ENCODE measurements around the gene ECE1. TPM values are rescaled to one million over a fixed set of nuclear protein-coding genes. Genes with fewer than 3 reads are reported as not detected.

Gene ECE1
- total and polyA plus RNA-seq, 9 of the 15 experiments (the other 6 are each of a cell fraction or from before 2014, with no cell fraction given) = 0.56 to 34.8 (median 11.0) TPM

- TF ChIP-seq NFE2 (IDR thresholded peaks at IDR 0.05; ENCODE audit: low read depth) (no peak), CTCF (IDR thresholded peaks at IDR 0.05 in 2 of 3, conservative IDR thresholded peaks at IDR 0.05 in 1 of 3; ENCODE audit: insufficient read depth in 2 of 3, low read depth in 1 of 3, low read length in 3 of 3) (peak; percentile 76 to 86 (median 85)), NR0B1 (IDR thresholded peaks at IDR 0.05; ENCODE audit: partially characterized antibody) (no peak), GABPB2 (CRISPR knock-in tag; conservative IDR thresholded peaks at IDR 0.05) (no peak), FOXP1 (CRISPR knock-in tag; IDR thresholded peaks at IDR 0.05) (no peak), DACH1 (IDR thresholded peaks at IDR 0.05; ENCODE audit: partially characterized antibody) (no peak), ZEB2 (IDR thresholded peaks at IDR 0.05) (0 out of 2 replicates have a peak, but pooled peaks have one; percentile 22), TCF7L2 (IDR thresholded peaks at IDR 0.05; ENCODE audit: low read depth, low read length) (no peak), ZNF561 (CRISPR knock-in tag; conservative IDR thresholded peaks at IDR 0.05) (no peak), PTRF (tag; IDR thresholded peaks at IDR 0.05) (no peak), CC2D1A (IDR thresholded peaks at IDR 0.05) (peak; percentile 75; the same call in 1 of the 2 replicates), NFATC3 (IDR thresholded peaks at IDR 0.05) (no peak), CHCHD3 (CRISPR knock-in tag; IDR thresholded peaks at IDR 0.05) (no peak), DPF2 (IDR thresholded peaks at IDR 0.05) (0 out of 2 replicates have a peak, but pooled peaks have one; percentile 20), THRAP3 (IDR thresholded peaks at IDR 0.05; ENCODE audit: borderline replicate concordance) (no peak), ZNF253 (CRISPR knock-in tag; conservative IDR thresholded peaks at IDR 0.05) (no peak), ZNF134 (CRISPR knock-in tag; conservative IDR thresholded peaks at IDR 0.05) (no peak), POLR2B (IDR thresholded peaks at IDR 0.05; ENCODE audit: low read depth, partially characterized antibody) (no peak), HMG20A (CRISPR knock-in tag; conservative IDR thresholded peaks at IDR 0.05) (no peak), NONO (IDR thresholded peaks at IDR 0.05; ENCODE audit: low read depth in 2 of 2, low read length in 1 of 2) (no peak), NR2F6 (CRISPR knock-in tag; IDR thresholded peaks at IDR 0.05) (no peak), CTCFL (IDR thresholded peaks at IDR 0.05; ENCODE audit: borderline replicate concordance, insufficient read depth, low read depth, low read length, poor library complexity, severe bottlenecking) (peak; percentile 32)
- TF ChIP-seq, protein P1, sequence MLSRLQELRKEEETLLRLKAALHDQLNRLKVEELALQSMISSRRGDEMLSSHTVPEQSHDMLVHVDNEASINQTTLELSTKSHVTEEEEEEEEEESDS (CRISPR knock-in tag; IDR thresholded peaks at IDR 0.05) = no peak
- TF ChIP-seq, protein P2, sequence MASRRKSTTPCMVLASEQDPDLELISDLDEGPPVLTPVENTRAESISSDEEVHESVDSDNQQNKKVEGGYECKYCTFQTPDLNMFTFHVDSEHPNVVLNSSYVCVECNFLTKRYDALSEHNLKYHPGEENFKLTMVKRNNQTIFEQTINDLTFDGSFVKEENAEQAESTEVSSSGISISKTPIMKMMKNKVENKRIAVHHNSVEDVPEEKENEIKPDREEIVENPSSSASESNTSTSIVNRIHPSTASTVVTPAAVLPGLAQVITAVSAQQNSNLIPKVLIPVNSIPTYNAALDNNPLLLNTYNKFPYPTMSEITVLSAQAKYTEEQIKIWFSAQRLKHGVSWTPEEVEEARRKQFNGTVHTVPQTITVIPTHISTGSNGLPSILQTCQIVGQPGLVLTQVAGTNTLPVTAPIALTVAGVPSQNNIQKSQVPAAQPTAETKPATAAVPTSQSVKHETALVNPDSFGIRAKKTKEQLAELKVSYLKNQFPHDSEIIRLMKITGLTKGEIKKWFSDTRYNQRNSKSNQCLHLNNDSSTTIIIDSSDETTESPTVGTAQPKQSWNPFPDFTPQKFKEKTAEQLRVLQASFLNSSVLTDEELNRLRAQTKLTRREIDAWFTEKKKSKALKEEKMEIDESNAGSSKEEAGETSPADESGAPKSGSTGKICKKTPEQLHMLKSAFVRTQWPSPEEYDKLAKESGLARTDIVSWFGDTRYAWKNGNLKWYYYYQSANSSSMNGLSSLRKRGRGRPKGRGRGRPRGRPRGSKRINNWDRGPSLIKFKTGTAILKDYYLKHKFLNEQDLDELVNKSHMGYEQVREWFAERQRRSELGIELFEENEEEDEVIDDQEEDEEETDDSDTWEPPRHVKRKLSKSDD (conservative IDR thresholded peaks at IDR 0.05; ENCODE audit: low read length) = no peak
Measured at GRCh38 chr1:21232044-21232443, 58.2 kb downstream of the ECE1 start (continued).
